HCT116 (cell line): ENCODE measurements around the gene PMS1.

Experiments used
- CEBPB ChIP-seq: IDR thresholded peaks from 2 replicates; pipeline ENCODE4 v1.6.1; 2012; ENCODE audit warnings: low read depth
- CTCF ChIP-seq, 3 experiments: fragments of 200-600 bp in 1 of 3; sonication (generic) in 1 of 3; IDR thresholded peaks in 2 of 3; conservative IDR thresholded peaks in 1 of 3; 2 replicates each; pipeline ENCODE4 v1.5.1; 2012 to 2017; ENCODE audit warnings: low read depth in 2 of 3, low read length in 2 of 3, antibody characterized with exemption in 1 of 3, borderline replicate concordance in 1 of 3, control low read depth in 1 of 3, mild to moderate bottlenecking in 1 of 3, mixed read lengths in 1 of 3, mixed run types in 1 of 3, moderate library complexity in 1 of 3; ENCODE audit not compliant: insufficient read depth in 1 of 3
- POLR2A ChIP-seq: IDR thresholded peaks from 2 replicates; pipeline ENCODE4 v1.7.0; 2011; ENCODE audit warnings: borderline replicate concordance; ENCODE audit not compliant: insufficient read depth, insufficient read length; ENCODE audit errors: extremely low read depth
- POLR2AphosphoS5 ChIP-seq: IDR thresholded peaks from 2 replicates; pipeline ENCODE4 v1.6.1; 2011; ENCODE audit warnings: mild to moderate bottlenecking, low read depth, low read length, moderate library complexity
- SP1 ChIP-seq: IDR thresholded peaks from 2 replicates; pipeline ENCODE4 v1.6.1; 2012; ENCODE audit warnings: low read depth
- TF ChIP-seq, protein P1 (sequence below): IDR thresholded peaks from 2 replicates; pipeline ENCODE4 v1.6.1; 2012; ENCODE audit warnings: low read depth

DNA sequence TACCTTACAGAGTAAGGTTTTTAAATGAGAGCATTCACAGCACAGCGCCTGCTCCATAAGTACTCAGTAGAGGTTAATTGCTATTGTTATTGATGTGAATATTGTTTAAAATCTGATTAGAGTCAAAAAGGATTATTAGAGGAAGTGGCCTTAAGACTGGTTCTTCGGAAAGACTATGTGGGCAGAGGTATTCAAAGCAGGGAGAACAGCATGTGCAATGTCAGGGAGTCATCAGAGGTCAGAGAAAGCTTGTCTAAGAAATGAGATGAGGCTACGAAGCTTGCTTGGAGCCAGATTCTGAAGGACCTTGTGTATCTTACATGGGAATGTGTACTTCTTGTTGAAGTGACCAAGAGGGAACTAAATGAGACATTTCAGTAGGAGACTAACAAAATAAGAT is 49.8 kb downstream of the PMS1 start:
- TF ChIP-seq CTCF (IDR thresholded peaks at IDR 0.05 in 2 of 3, conservative IDR thresholded peaks at IDR 0.05 in 1 of 3; ENCODE audit: borderline replicate concordance in 1 of 3, insufficient read depth in 1 of 3, low read depth in 2 of 3, low read length in 2 of 3) (no peak), SP1 (no peak), CEBPB (no peak), POLR2A (no peak), POLR2AphosphoS5 (no peak)
- TF ChIP-seq, protein P1, sequence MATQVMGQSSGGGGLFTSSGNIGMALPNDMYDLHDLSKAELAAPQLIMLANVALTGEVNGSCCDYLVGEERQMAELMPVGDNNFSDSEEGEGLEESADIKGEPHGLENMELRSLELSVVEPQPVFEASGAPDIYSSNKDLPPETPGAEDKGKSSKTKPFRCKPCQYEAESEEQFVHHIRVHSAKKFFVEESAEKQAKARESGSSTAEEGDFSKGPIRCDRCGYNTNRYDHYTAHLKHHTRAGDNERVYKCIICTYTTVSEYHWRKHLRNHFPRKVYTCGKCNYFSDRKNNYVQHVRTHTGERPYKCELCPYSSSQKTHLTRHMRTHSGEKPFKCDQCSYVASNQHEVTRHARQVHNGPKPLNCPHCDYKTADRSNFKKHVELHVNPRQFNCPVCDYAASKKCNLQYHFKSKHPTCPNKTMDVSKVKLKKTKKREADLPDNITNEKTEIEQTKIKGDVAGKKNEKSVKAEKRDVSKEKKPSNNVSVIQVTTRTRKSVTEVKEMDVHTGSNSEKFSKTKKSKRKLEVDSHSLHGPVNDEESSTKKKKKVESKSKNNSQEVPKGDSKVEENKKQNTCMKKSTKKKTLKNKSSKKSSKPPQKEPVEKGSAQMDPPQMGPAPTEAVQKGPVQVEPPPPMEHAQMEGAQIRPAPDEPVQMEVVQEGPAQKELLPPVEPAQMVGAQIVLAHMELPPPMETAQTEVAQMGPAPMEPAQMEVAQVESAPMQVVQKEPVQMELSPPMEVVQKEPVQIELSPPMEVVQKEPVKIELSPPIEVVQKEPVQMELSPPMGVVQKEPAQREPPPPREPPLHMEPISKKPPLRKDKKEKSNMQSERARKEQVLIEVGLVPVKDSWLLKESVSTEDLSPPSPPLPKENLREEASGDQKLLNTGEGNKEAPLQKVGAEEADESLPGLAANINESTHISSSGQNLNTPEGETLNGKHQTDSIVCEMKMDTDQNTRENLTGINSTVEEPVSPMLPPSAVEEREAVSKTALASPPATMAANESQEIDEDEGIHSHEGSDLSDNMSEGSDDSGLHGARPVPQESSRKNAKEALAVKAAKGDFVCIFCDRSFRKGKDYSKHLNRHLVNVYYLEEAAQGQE: no peak
